HG03439 (cell line): ENCODE measurements around the gene TRPC4.

Experiments used
- ATAC-seq: cut with Tn5 transposase; IDR thresholded peaks from one replicate; pipeline ENCODE4 v1.9.1; 2021; ENCODE audit warnings: mild to moderate bottlenecking, moderate library complexity; ENCODE audit not compliant: unreplicated experiment

Gene TRPC4

GRCh38 chr13:37869756-37870488, at the start of gene TRPC4:
Gene TRPC4 (minus strand): TSS chr13:37869772. CDS start chr13:37783333, 86,439 bp downstream.
- ATAC-seq = no peak

GRCh38 chr13:37918751-37919150, 49.2 kb upstream of the TRPC4 start:
- no peak for ATAC-seq

GRCh38 chr13:37918116-37918714, 48.6 kb upstream of the TRPC4 start:
- ATAC-seq = no peak

- ATAC-seq = no peak
Measured at GRCh38 chr13:37914781-37915391, 45.3 kb upstream of the TRPC4 start.

- ATAC-seq = no peak
Measured at GRCh38 chr13:37910790-37911189, 41.2 kb upstream of the TRPC4 start.

- ATAC-seq = no peak
Measured at GRCh38 chr13:37906880-37907279, 37.3 kb upstream of the TRPC4 start.

GRCh38 chr13:37905736-37906135, 36.2 kb upstream of the TRPC4 start:
- no peak for ATAC-seq

- no peak for ATAC-seq
Measured at GRCh38 chr13:37899753-37900152, 30.2 kb upstream of the TRPC4 start.

GRCh38 chr13:37893321-37893720, 23.7 kb upstream of the TRPC4 start:
- ATAC-seq = no peak

GRCh38 chr13:37889820-37890219, 20.2 kb upstream of the TRPC4 start:
- no peak for ATAC-seq

GRCh38 chr13:37889102-37889501, 19.5 kb upstream of the TRPC4 start:
- peak; percentile 53 for ATAC-seq

GRCh38 chr13:37886879-37887278, 17.3 kb upstream of the TRPC4 start:
- no peak for ATAC-seq

- no peak for ATAC-seq
Measured at GRCh38 chr13:37884674-37885073, 15.1 kb upstream of the TRPC4 start.

- no peak for ATAC-seq
Measured at GRCh38 chr13:37884026-37884425, 14.5 kb upstream of the TRPC4 start.

- no peak for ATAC-seq
Measured at GRCh38 chr13:37878921-37879320, 9.3 kb upstream of the TRPC4 start.

- ATAC-seq = no peak
Measured at GRCh38 chr13:37878496-37878895, 8.9 kb upstream of the TRPC4 start.

GRCh38 chr13:37870895-37871550, 1.5 kb upstream of the TRPC4 start:
- no peak for ATAC-seq

- no peak for ATAC-seq
Measured at GRCh38 chr13:37870489-37870845, 895 bp upstream of the TRPC4 start.

- no peak for ATAC-seq
Measured at GRCh38 chr13:37869506-37869755, 141 bp downstream of the TRPC4 start.

- no peak for ATAC-seq
Measured at GRCh38 chr13:37868691-37869505, 674 bp downstream of the TRPC4 start.

- ATAC-seq = no peak
Measured at GRCh38 chr13:37863708-37864107, 5.9 kb downstream of the TRPC4 start.
